Astrocyte (in vitro differentiated cells and primary cell): ENCODE data around the gene LCN2. TPM values are rescaled to one million over a fixed set of nuclear protein-coding genes. Genes with fewer than 3 reads are reported as not detected.
"Not testable (repeated sequence)": the region's sequence is repeated elsewhere in the genome, so short reads cannot be mapped to it uniquely, and the experiment has no call there.

Experiments used
- DNase-seq: peaks from one replicate; pipeline ENCODE4 v3.0.0-alpha.2; 2010; ENCODE audit warnings: low read depth
- FAIRE-seq: peaks from 2 replicates; lab custom pipeline; 2011; peaks lifted over from hg19 to GRCh38; lab: Jason Lieb, UNC
- H2AFZ ChIP-seq: 2 replicates; pipeline ENCODE4 v1.6.0; 2012; ENCODE audit warnings: low read depth, low read length, inconsistent platforms
- H3K27ac ChIP-seq: 2 replicates; pipeline ENCODE4 v1.5.1; 2011; ENCODE audit warnings: low read depth, low read length, inconsistent platforms
- H3K27me3 ChIP-seq: 2 replicates; pipeline ENCODE4 v1.6.0; 2011; ENCODE audit warnings: low read length, inconsistent platforms; ENCODE audit not compliant: insufficient read depth
- H3K36me3 ChIP-seq: 2 replicates; pipeline ENCODE4 v1.5.1; 2011; ENCODE audit warnings: low read length, inconsistent platforms; ENCODE audit not compliant: insufficient read depth
- H3K4me1 ChIP-seq: 2 replicates; pipeline ENCODE4 v1.5.1; 2011; ENCODE audit warnings: low read length, inconsistent platforms; ENCODE audit not compliant: insufficient read depth
- H3K4me2 ChIP-seq: 2 replicates; pipeline ENCODE4 v1.6.0; 2012; ENCODE audit warnings: low read length, inconsistent platforms
- H3K4me3 ChIP-seq: 2 replicates; pipeline ENCODE4 v1.5.1; 2011; ENCODE audit warnings: low read depth, mild to moderate bottlenecking, low read length, inconsistent platforms; ENCODE audit not compliant: insufficient read depth
- H3K79me2 ChIP-seq: 2 replicates; pipeline ENCODE4 v1.6.0; 2012; ENCODE audit warnings: mild to moderate bottlenecking, low read length, inconsistent platforms; ENCODE audit not compliant: insufficient read depth
- H3K9ac ChIP-seq: 2 replicates; pipeline ENCODE4 v1.6.0; 2012; ENCODE audit warnings: mild to moderate bottlenecking, low read length, inconsistent platforms
- H3K9me3 ChIP-seq: 2 replicates; pipeline ENCODE4 v1.5.1; 2012; ENCODE audit warnings: low read depth, mild to moderate bottlenecking, low read length, inconsistent platforms; ENCODE audit not compliant: insufficient read depth
- H4K20me1 ChIP-seq: 2 replicates; pipeline ENCODE4 v1.6.0; 2012; ENCODE audit warnings: low read length, inconsistent platforms; ENCODE audit not compliant: insufficient read depth
- H3K27ac Mint-ChIP-seq: one replicate; pipeline ENCODE4 v1.8.0; 2021; ENCODE audit warnings: mild to moderate bottlenecking, mixed read lengths; ENCODE audit not compliant: unreplicated experiment
- H3K27me3 Mint-ChIP-seq: one replicate; pipeline ENCODE4 v1.8.0; 2021; ENCODE audit warnings: low read depth, mixed read lengths; ENCODE audit not compliant: unreplicated experiment
- H3K36me3 Mint-ChIP-seq: one replicate; pipeline ENCODE4 v1.8.0; 2021; ENCODE audit warnings: low read depth, mixed read lengths; ENCODE audit not compliant: unreplicated experiment
- H3K4me1 Mint-ChIP-seq: one replicate; pipeline ENCODE4 v1.8.0; 2021; ENCODE audit warnings: low read depth, mixed read lengths; ENCODE audit not compliant: unreplicated experiment
- H3K4me3 Mint-ChIP-seq: one replicate; pipeline ENCODE4 v1.8.0; 2021; ENCODE audit warnings: mild to moderate bottlenecking, moderate library complexity, mixed read lengths; ENCODE audit not compliant: unreplicated experiment
- H3K9me3 Mint-ChIP-seq: one replicate; pipeline ENCODE4 v1.8.0; 2021; ENCODE audit warnings: mild to moderate bottlenecking, mixed read lengths; ENCODE audit not compliant: unreplicated experiment
- EZH2 ChIP-seq: IDR thresholded peaks from 2 replicates; pipeline ENCODE4 v1.6.1; 2012; ENCODE audit warnings: mild to moderate bottlenecking, low read length, inconsistent platforms; ENCODE audit not compliant: insufficient read depth
- total RNA-seq: library from RNA; stranded (reverse); gene quantifications from 2 replicates; pipeline ENCODE4 v1.2.1, GENCODE V29; 2021
- TF ChIP-seq, protein P1 (sequence below): IDR thresholded peaks from 2 replicates; pipeline ENCODE4 v1.5.1; 2011; ENCODE audit warnings: low read depth, mild to moderate bottlenecking, inconsistent platforms, low read length, moderate library complexity; ENCODE audit not compliant: insufficient read depth

Gene LCN2
- total RNA-seq, 1 donor from 2014 or later = not detected

DNA sequence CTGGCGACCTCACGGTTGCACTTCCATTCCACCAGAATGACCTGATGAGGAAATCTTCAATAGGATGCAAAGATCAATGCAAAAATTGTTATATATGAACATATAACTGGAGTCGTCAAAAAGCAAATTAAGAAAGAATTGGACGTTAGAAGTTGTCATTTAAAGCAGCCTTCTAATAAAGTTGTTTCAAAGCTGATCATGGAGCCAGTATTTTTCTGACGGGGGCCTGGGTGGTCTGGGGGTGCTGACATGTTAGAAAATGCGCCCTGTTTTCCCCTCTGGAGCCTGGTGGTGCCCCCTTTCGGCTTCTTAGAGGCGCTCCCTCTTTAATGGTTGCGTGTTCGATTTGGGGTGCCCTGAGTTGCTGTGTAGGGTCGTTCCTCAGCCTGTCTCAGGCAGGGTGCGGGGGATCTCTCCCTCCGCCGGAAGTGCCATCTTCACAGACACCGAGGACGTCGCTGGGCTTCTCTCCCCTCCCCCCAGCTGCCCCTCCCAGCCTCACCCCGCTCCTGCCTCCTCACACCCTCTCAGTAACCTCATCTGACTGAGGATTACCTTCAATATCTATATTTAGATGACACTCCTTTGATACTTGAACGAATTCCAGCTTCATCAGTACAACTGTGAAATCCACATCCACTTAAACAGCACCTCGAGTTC, 40.1 kb upstream of the LCN2 start:
- H3K9ac ChIP-seq = no peak overlapping the region
- no peaks in the 10 kb centered on the region for H3K27me3 Mint-ChIP-seq
- H3K79me2 ChIP-seq = peaks cover 5% of the 10 kb centered on the region
- peaks cover 4% of the 10 kb centered on the region for H3K4me1 Mint-ChIP-seq
- H3K36me3 ChIP-seq = peaks cover 23% of the 10 kb centered on the region
- no peak for DNase-seq
- TF ChIP-seq, protein P1, sequence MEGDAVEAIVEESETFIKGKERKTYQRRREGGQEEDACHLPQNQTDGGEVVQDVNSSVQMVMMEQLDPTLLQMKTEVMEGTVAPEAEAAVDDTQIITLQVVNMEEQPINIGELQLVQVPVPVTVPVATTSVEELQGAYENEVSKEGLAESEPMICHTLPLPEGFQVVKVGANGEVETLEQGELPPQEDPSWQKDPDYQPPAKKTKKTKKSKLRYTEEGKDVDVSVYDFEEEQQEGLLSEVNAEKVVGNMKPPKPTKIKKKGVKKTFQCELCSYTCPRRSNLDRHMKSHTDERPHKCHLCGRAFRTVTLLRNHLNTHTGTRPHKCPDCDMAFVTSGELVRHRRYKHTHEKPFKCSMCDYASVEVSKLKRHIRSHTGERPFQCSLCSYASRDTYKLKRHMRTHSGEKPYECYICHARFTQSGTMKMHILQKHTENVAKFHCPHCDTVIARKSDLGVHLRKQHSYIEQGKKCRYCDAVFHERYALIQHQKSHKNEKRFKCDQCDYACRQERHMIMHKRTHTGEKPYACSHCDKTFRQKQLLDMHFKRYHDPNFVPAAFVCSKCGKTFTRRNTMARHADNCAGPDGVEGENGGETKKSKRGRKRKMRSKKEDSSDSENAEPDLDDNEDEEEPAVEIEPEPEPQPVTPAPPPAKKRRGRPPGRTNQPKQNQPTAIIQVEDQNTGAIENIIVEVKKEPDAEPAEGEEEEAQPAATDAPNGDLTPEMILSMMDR = no peak
- no peak for TF ChIP-seq EZH2
- H3K27me3 ChIP-seq = no peaks in the 10 kb centered on the region
- H4K20me1 ChIP-seq = peaks cover 26% of the 10 kb centered on the region
- no peak overlapping the region for H3K4me2 ChIP-seq
- H3K27ac Mint-ChIP-seq = no peak overlapping the region
- no peak overlapping the region for H3K4me3 Mint-ChIP-seq
- H3K9me3 ChIP-seq = no peaks in the 10 kb centered on the region
- no peaks in the 10 kb centered on the region for H3K9me3 Mint-ChIP-seq
- no peaks in the 10 kb centered on the region for H3K4me1 ChIP-seq
- H3K4me3 ChIP-seq = no peak overlapping the region
- H3K27ac ChIP-seq = no peak overlapping the region
- FAIRE-seq = no peak
- peaks cover 17% of the 10 kb centered on the region for H3K36me3 Mint-ChIP-seq
- no peak overlapping the region for H2AFZ ChIP-seq

DNA sequence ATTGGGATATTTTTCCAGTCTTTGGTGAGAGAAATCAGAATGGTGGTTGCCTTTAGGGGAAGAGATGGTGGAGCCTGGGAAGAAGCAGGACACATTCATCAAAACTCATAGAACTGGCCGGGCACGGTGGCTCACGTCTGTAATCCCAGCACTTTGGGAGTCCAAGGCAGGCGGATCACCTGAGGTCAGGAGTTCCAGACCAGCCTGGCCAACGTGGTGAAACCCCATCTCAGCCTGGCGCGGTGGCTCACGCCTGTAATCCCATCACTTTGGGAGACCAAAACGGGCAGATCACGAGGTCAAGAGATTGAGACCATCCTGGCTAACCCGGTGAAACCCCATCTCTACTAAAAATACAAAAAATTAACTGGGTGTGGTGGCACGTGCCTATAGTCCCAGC, 37.5 kb upstream of the LCN2 start:
- H3K4me1 Mint-ChIP-seq, H3K27me3 ChIP-seq, H3K27ac ChIP-seq, H3K27ac Mint-ChIP-seq, H3K9me3 ChIP-seq, H3K4me2 ChIP-seq, H3K79me2 ChIP-seq, H3K4me1 ChIP-seq, H2AFZ ChIP-seq, H3K4me3 Mint-ChIP-seq, H3K4me3 ChIP-seq, FAIRE-seq, H3K9ac ChIP-seq, DNase-seq, H3K27me3 Mint-ChIP-seq, H3K9me3 Mint-ChIP-seq: not testable (repeated sequence)
- peaks cover 14% of the 10 kb centered on the region for H3K36me3 Mint-ChIP-seq
- Histone ChIP-seq H4K20me1 (peaks cover 14% of the 10 kb centered on the region), H3K36me3 (peaks cover 18% of the 10 kb centered on the region)

DNA sequence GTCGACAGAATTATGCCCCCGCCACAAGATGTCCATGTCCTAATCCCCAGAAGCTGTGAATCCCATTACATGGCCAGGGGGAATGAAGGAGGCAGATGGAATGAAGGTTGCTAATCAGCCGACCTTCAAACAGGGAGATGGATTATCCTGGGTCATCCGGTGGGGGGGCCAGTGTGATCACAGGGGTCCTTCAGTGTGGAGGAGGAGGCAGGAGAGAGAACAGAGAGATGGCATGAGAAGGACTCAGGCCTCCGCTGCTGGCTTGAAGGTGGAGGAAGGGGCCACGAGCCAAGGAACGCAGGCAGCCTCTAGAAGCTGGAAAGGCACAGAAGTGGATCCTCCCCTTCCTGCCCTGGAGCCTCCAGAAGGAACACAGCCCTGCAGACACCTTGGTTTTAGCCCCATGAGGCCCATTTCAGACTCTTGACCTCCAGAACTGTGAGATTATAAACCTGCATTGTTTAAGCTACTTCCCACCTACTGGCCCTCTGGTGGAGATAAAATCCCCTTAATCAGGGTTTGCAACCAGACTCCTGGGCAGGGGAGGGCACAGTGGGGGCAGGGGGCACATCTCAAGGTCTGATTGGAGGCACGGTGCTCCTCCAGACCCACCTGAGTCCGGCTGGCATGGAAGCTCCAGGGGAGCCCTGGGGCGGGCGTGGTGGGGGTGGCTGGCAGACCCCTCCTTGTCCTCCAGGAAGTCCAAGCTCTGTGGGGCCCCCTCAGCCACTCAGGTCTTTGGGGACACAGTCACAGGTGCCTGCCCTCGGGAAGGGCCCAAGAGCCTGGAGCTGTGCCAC, 35.5 kb upstream of the LCN2 start:
- H3K9me3 ChIP-seq = no peaks in the 10 kb centered on the region
- no peak overlapping the region for H3K27ac Mint-ChIP-seq
- H3K4me2 ChIP-seq = no peak overlapping the region
- H3K79me2 ChIP-seq = no peaks in the 10 kb centered on the region
- H3K27me3 ChIP-seq = no peaks in the 10 kb centered on the region
- DNase-seq = no peak
- FAIRE-seq = no peak
- no peak overlapping the region for H3K4me3 Mint-ChIP-seq
- H3K27ac ChIP-seq = no peak overlapping the region
- H3K4me1 Mint-ChIP-seq = peaks cover 2% of the 10 kb centered on the region
- peaks cover 3% of the 10 kb centered on the region for H3K36me3 ChIP-seq
- peaks cover 6% of the 10 kb centered on the region for H4K20me1 ChIP-seq
- H3K27me3 Mint-ChIP-seq = no peaks in the 10 kb centered on the region
- TF ChIP-seq, protein P1 = no peak
- TF ChIP-seq EZH2 = no peak
- peaks cover 13% of the 10 kb centered on the region for H3K36me3 Mint-ChIP-seq
- no peak overlapping the region for H3K9ac ChIP-seq
- H3K4me1 ChIP-seq = peaks cover 3% of the 10 kb centered on the region
- H3K9me3 Mint-ChIP-seq = no peaks in the 10 kb centered on the region
- H3K4me3 ChIP-seq = no peak overlapping the region
- no peak overlapping the region for H2AFZ ChIP-seq
